Cardiac muscle cell (in vitro differentiated cells and primary cell): ENCODE results near the gene PATE1. TPM values are rescaled to one million over a fixed set of nuclear protein-coding genes. Genes with fewer than 3 reads are reported as not detected.

Experiments
- DNase-seq, 2 donors: peaks; one replicate each; pipeline versions ENCODE4 v3.0.0 to v3.0.0-alpha.2; 2010 to 2017; ENCODE audit warnings: low read depth in 1 of 2, low spot score in 1 of 2
- H3K27ac ChIP-seq: fragments of 200-600 bp; sonication (generic); 2 replicates; pipeline ENCODE4 v1.5.1; 2016
- H3K27me3 ChIP-seq: fragments of 200-600 bp; sonication (generic); 2 replicates; pipeline ENCODE4 v1.6.0; 2016; ENCODE audit warnings: control low read depth
- H3K36me3 ChIP-seq: fragments of 200-600 bp; sonication (generic); 2 replicates; pipeline ENCODE4 v1.5.1; 2016; ENCODE audit warnings: control low read depth
- H3K4me1 ChIP-seq: fragments of 200-600 bp; sonication (generic); 2 replicates; pipeline ENCODE4 v1.8.1; 2017; ENCODE audit warnings: low read depth, mild to moderate bottlenecking, mixed run types
- H3K4me3 ChIP-seq: fragments of 200-600 bp; sonication (generic); 2 replicates; pipeline ENCODE4 v1.5.1; 2016; ENCODE audit warnings: mild to moderate bottlenecking
- H3K9me3 ChIP-seq: fragments of 200-600 bp; sonication (generic); 2 replicates; pipeline ENCODE4 v1.5.1; 2017; ENCODE audit warnings: low read depth, mild to moderate bottlenecking, control low read depth
- polyA plus RNA-seq: library from polyadenylated mRNA; unstranded; fragments of >200 nt; fragmentation: Nextera tagmentation; extraction: Ambion mirVana; gene quantifications from 2 replicates; pipeline ENCODE4 v1.2.1, GENCODE V29; 2016
- total RNA-seq: library from RNA; depleted of rRNA; stranded (reverse); fragments of >200 nt; gene quantifications from 2 replicates; pipeline ENCODE4 v1.2.3, GENCODE V29; 2016
- TF ChIP-seq, protein P1 (sequence below): IDR thresholded peaks from 2 replicates; pipeline ENCODE4 v1.5.1; 2012; ENCODE audit warnings: low read depth, mild to moderate bottlenecking, low read length

Gene PATE1
- total and polyA plus RNA-seq, 2 experiments from 2014 or later = not detected

DNA sequence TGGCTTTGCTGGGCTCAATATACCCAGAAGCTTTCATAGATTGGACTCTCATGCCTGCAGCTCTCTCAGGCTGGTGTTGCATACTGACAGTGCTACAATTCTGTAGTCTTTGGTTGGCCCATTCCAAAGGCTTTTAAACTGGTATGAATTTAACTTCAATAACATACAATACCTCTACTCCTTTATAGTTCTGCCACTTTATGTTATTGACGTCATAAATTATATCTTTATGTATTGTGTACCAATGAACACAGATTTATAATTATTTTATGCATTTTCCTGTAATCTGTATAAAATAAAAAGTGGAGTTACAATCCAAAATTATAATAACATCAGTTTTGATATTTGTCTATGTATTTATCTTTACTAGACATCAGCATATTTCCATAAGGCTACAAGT lies 16.4 kb downstream of the PATE1 start:
- DNase-seq = no peak
- Histone ChIP-seq H3K27ac (no peak overlapping the region), H3K4me3 (no peak overlapping the region), H3K36me3 (no peaks in the 10 kb centered on the region), H3K4me1 (peaks cover 3% of the 10 kb centered on the region), H3K9me3 (no peaks in the 10 kb centered on the region), H3K27me3 (no peaks in the 10 kb centered on the region)
- TF ChIP-seq, protein P1, sequence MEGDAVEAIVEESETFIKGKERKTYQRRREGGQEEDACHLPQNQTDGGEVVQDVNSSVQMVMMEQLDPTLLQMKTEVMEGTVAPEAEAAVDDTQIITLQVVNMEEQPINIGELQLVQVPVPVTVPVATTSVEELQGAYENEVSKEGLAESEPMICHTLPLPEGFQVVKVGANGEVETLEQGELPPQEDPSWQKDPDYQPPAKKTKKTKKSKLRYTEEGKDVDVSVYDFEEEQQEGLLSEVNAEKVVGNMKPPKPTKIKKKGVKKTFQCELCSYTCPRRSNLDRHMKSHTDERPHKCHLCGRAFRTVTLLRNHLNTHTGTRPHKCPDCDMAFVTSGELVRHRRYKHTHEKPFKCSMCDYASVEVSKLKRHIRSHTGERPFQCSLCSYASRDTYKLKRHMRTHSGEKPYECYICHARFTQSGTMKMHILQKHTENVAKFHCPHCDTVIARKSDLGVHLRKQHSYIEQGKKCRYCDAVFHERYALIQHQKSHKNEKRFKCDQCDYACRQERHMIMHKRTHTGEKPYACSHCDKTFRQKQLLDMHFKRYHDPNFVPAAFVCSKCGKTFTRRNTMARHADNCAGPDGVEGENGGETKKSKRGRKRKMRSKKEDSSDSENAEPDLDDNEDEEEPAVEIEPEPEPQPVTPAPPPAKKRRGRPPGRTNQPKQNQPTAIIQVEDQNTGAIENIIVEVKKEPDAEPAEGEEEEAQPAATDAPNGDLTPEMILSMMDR = no peak

DNA sequence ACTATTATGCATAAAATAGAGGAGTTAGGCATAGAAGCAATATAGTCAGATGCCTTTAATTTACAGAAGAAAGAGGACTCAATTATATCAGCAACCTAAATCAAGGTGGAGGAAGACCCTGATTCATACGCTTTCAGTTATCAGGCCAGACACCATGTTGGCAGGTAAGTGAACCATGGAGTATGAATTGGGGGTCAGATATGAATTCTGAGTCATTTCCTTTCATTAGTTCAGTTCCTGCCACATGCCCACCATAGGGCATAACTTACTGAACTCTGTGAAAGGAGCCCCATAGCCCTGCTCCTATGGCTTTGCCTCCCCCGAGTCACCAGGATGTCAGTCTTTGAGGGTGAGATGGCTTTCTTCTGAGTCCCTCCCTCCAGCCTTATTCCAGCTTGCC lies 17.4 kb downstream of the PATE1 start:
- no peak for DNase-seq
- Histone ChIP-seq H3K9me3 (no peaks in the 10 kb centered on the region), H3K27me3 (no peaks in the 10 kb centered on the region), H3K36me3 (no peaks in the 10 kb centered on the region), H3K27ac (no peak overlapping the region), H3K4me3 (no peak overlapping the region), H3K4me1 (peaks cover 9% of the 10 kb centered on the region)
- TF ChIP-seq, protein P1 = no peak

DNA sequence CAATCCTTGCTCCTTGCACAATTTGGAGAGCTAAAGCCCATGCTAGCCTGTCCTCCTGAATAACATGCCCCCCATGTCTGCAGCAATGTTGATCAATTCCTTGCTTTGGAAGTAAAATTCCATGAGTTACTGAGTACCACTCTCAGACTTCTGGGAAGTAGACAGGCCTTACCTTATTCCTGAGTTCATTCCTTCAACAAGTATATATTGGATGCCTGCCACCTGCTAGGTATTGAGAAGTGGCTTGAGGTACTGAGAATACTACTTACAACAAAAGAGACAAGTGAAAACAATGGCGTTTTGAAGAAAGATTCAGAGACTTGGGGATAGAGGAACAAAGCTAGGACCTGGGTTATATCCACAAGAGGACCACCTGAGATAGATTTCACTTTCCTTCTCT lies 20.2 kb downstream of the PATE1 start:
- no peak for DNase-seq
- no peak overlapping the region for H3K4me3 ChIP-seq
- H3K27me3 ChIP-seq = no peaks in the 10 kb centered on the region
- H3K27ac ChIP-seq = no peak overlapping the region
- peaks cover 9% of the 10 kb centered on the region for H3K4me1 ChIP-seq
- no peaks in the 10 kb centered on the region for H3K9me3 ChIP-seq
- no peaks in the 10 kb centered on the region for H3K36me3 ChIP-seq
- TF ChIP-seq, protein P1 = no peak

DNA sequence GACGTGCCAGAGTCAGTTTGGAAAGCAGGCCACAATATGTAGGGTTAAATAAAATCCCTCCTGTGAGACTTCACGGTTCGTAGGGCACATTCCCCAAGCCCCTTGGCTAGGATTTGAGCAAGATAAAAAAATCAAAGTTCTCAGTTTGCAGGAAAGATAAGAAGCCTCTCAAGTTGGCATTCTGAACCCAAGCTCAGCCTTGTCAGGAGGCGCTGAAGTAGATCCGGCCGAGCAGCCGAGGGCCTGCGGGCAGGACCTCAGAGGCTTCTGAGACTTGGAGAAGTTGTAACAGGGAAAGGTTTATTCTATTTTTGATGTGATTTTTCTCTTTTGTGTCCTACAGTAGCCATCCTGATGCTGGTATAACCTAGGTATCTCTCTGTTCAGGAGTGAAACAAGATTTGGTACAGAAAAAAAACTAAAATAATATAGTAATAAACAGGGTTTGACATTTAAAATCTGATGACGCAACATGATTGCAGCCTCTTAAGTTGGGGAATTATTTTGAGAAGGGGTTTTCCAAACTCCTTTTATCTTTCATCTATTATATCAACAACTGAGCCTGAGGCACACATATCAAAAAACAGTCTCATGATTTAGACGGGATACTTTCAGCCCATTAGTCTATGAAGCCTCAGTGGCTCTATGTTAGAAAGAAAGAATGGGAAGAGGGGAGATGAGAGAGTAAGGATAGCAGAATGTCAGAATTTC lies 22.4 kb downstream of the PATE1 start:
- Histone ChIP-seq H3K4me3 (no peak overlapping the region), H3K36me3 (no peaks in the 10 kb centered on the region), H3K27me3 (no peaks in the 10 kb centered on the region), H3K4me1 (peaks cover 9% of the 10 kb centered on the region), H3K27ac (peak overlapping the region; percentile 37), H3K9me3 (no peaks in the 10 kb centered on the region)
- peak; percentile 17 to 21 for DNase-seq
- TF ChIP-seq, protein P1 = no peak

DNA sequence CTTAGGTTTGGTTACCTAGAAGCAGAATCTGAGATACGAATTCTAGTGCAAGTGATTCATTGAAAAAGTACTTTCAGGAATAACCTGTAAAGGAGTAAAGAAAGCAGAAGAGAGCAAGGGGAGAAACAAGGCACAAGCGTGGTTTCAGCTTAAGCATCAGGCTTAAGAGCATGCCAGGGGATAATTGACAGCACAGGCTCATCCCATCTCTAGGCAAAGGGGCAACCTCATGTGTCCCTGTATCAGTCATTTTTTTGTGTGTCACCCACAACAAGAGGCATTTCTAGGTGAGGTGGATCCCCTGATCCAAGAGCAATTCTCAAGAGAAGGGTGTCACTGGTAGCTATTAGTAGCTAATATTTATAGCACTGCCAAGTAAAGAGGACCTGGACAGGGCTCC lies 24.5 kb downstream of the PATE1 start:
- no peak for DNase-seq

More for the DNA sequence above, 24.5 kb downstream of the PATE1 start:
- peaks cover 6% of the 10 kb centered on the region for H3K4me1 ChIP-seq
- H3K27me3 ChIP-seq = no peaks in the 10 kb centered on the region
- no peaks in the 10 kb centered on the region for H3K36me3 ChIP-seq
- no peaks in the 10 kb centered on the region for H3K9me3 ChIP-seq
- no peak overlapping the region for H3K4me3 ChIP-seq
- TF ChIP-seq, protein P1 = no peak
- H3K27ac ChIP-seq = no peak overlapping the region
